Testis (tissue), 2 donors: Measurements from ENCODE around the gene OSBPL3.

ENCODE experiments used
- CTCF ChIP-seq, 3 experiments: fragments of 450-650 bp in 2 of 3; fragments of 200-600 bp in 1 of 3; sonication (generic) in 1 of 3; IDR thresholded peaks; one replicate each; pipeline ENCODE4 v1.5.1; 2016 to 2019; ENCODE audit warnings: antibody characterized with exemption in 3 of 3, mild to moderate bottlenecking in 2 of 3, moderate library complexity in 1 of 3
- POLR2A ChIP-seq: fragments of 450-650 bp; IDR thresholded peaks from one replicate; pipeline ENCODE4 v1.6.1; 2017; ENCODE audit warnings: antibody characterized with exemption, mild to moderate bottlenecking, moderate library complexity

DNA sequence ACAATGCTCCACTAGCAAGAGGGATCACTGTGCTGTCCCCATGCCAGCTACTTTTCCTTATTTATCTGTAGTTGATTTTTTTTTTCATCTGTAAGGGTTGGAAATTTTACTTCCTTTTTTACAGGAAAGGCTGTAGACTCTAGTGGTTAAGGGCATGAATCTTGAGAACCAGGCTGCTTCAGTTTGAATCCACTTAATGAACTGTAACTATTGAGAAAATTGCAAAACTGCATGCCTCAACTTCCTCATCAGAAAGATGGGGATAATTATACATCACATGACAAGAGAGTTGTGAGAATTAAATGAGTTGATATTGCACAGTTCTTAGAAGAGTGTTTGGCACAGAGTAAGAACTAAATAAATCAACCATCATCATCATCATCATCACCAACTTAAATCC is 116.4 kb downstream of the OSBPL3 start:
- TF ChIP-seq CTCF (IDR thresholded peaks at IDR 0.05), result no peak
- TF ChIP-seq POLR2A, result no peak
